K562 (cell line): ENCODE results near the gene SRPK2. TPM values are rescaled to one million over a fixed set of nuclear protein-coding genes. Genes with fewer than 3 reads are reported as not detected.
A peak's percentile ranks its signal among the peaks of the same experiment; 100 is the strongest.

ENCODE experiments used
- ELF2 ChIP-seq: fragments of 250-450 bp; sonication (Bioruptor Pico); IDR thresholded peaks from 2 replicates; pipeline ENCODE4 v1.5.0; 2021; ENCODE audit warnings: mild to moderate bottlenecking
- ELF4 ChIP-seq: fragments of 450-650 bp; formaldehyde crosslinking; IDR thresholded peaks from 2 replicates; pipeline ENCODE4 v1.4.0; 2022; ENCODE audit warnings: missing genetic modification characterization
- ETV5 ChIP-seq: sonication (generic); formaldehyde crosslinking; IDR thresholded peaks from 2 replicates; pipeline ENCODE4 v1.4.0; 2020; ENCODE audit warnings: low read depth, mild to moderate bottlenecking, missing genetic modification reagents
- HDAC1 ChIP-seq, 2 experiments: fragments of 450-650 bp; IDR thresholded peaks; 2 replicates each; pipeline ENCODE4 v1.6.1; 2016 to 2017; ENCODE audit warnings: inconsistent platforms in 1 of 2, mild to moderate bottlenecking in 1 of 2, moderate library complexity in 1 of 2
- KLF1 ChIP-seq: fragments of 450-650 bp; IDR thresholded peaks from 2 replicates; pipeline ENCODE4 v1.6.1; 2016; ENCODE audit warnings: missing genetic modification characterization, missing compliant biosample characterization
- NCOR1 ChIP-seq: fragments of 450-650 bp; IDR thresholded peaks from 2 replicates; pipeline ENCODE4 v1.6.1; 2016; ENCODE audit warnings: mild to moderate bottlenecking, moderate library complexity
- NONO ChIP-seq, 2 experiments: fragments of 200-400 bp in 1 of 2; fragments of 450-650 bp in 1 of 2; formaldehyde crosslinking in 1 of 2; IDR thresholded peaks; 2 replicates each; pipeline ENCODE4 v1.6.1; 2017; ENCODE audit warnings: low read depth in 2 of 2, mild to moderate bottlenecking in 2 of 2, moderate library complexity in 2 of 2, low read length in 1 of 2
- PCBP1 ChIP-seq: fragments of 200-400 bp; formaldehyde crosslinking; IDR thresholded peaks from 2 replicates; pipeline ENCODE4 v1.6.1; 2018; ENCODE audit warnings: mild to moderate bottlenecking, low read depth, low read length; ENCODE audit not compliant: poor library complexity, severe bottlenecking
- SREBF2 ChIP-seq: sonication (generic); formaldehyde crosslinking; IDR thresholded peaks from 2 replicates; pipeline ENCODE4 v1.4.0; 2020; ENCODE audit warnings: mild to moderate bottlenecking, missing genetic modification reagents
- STAG1 ChIP-seq: sonication (generic); formaldehyde crosslinking; IDR thresholded peaks from 2 replicates; pipeline ENCODE4 v1.5.0; 2020; ENCODE audit warnings: missing genetic modification reagents, borderline replicate concordance
- TAF7 ChIP-seq: fragments of 450-650 bp; IDR thresholded peaks from 2 replicates; pipeline ENCODE4 v1.6.1; 2016; ENCODE audit warnings: missing genetic modification characterization, missing compliant biosample characterization
- TCF7 ChIP-seq: sonication (generic); IDR thresholded peaks from 2 replicates; pipeline ENCODE4 v1.6.1; 2016; ENCODE audit warnings: antibody characterized with exemption, borderline replicate concordance
- TCF7L2 ChIP-seq: fragments of 150-350 bp; IDR thresholded peaks from 2 replicates; pipeline ENCODE4 v1.6.1; 2016; ENCODE audit warnings: low read depth, mild to moderate bottlenecking, low read length, moderate library complexity
- ZEB2 ChIP-seq: fragments of 450-650 bp; IDR thresholded peaks from 2 replicates; pipeline ENCODE4 v1.6.1; 2016
- polyA plus RNA-seq, 8 experiments: library from polyadenylated mRNA; depleted of rRNA in 4 of 8; stranded (reverse) in 5 of 8; unstranded in 3 of 8; fragments of >200 nt; fragmentation: Nextera tagmentation in 2 of 8; fragmentation: Illumina TruSeq in 1 of 8; extraction: Ambion mirVana in 2 of 8; extraction: Trizol in 1 of 8; gene quantifications; 2 replicates each; pipeline versions ENCODE4 v1.2.1 to v1.2.3, GENCODE V29; 2011 to 2014; ENCODE audit warnings: inconsistent platforms in 1 of 8, missing spikeins in 1 of 8
- total RNA-seq, 7 experiments: library from RNA; depleted of rRNA in 6 of 7; stranded (reverse); fragments of >200 nt in 6 of 7; fragmentation: Illumina TruSeq in 2 of 7; extraction: Trizol in 2 of 7; gene quantifications; 2 replicates each; pipeline versions ENCODE4 v1.2.1 to v1.2.3, GENCODE V29; 2011 to 2021; ENCODE audit warnings: low replicate concordance in 1 of 7
- TF ChIP-seq, protein P1 (sequence below): fragments of 150-350 bp; IDR thresholded peaks from 2 replicates; pipeline ENCODE4 v1.6.1; 2014; ENCODE audit warnings: low read depth, mild to moderate bottlenecking, low read length, borderline replicate concordance
- TF ChIP-seq, protein P2 (sequence below): IDR thresholded peaks from 2 replicates; pipeline ENCODE4 v1.6.1; 2016; ENCODE audit warnings: missing genetic modification characterization, missing compliant biosample characterization
- TF ChIP-seq, protein P3 (sequence below): fragments of 450-650 bp; formaldehyde crosslinking; IDR thresholded peaks from 2 replicates; pipeline ENCODE4 v1.4.0; 2020; ENCODE audit warnings: mild to moderate bottlenecking
- TF ChIP-seq, protein P4 (sequence below), 2 experiments: fragments of 200-800 bp in 1 of 2; sonication (Bioruptor generic) in 1 of 2; sonication (generic) in 1 of 2; formaldehyde crosslinking in 1 of 2; IDR thresholded peaks in 1 of 2; conservative IDR thresholded peaks in 1 of 2; 2 replicates each; pipeline versions ENCODE4 v1.5.0 to v1.6.1; 2016 to 2020; ENCODE audit warnings: missing compliant biosample characterization in 1 of 2, missing genetic modification characterization in 1 of 2, missing genetic modification reagents in 1 of 2
- TF ChIP-seq, protein P5 (sequence below): fragments of 250-450 bp; sonication (Bioruptor Pico); IDR thresholded peaks from 2 replicates; pipeline ENCODE4 v1.8.0; 2021; ENCODE audit warnings: mild to moderate bottlenecking, moderate library complexity

Gene SRPK2
- total and polyA plus RNA-seq, 9 of the 15 experiments (the other 6 are each of a cell fraction or from before 2014, with no cell fraction given): 21.5 to 44.7 (median 33.3) TPM

DNA sequence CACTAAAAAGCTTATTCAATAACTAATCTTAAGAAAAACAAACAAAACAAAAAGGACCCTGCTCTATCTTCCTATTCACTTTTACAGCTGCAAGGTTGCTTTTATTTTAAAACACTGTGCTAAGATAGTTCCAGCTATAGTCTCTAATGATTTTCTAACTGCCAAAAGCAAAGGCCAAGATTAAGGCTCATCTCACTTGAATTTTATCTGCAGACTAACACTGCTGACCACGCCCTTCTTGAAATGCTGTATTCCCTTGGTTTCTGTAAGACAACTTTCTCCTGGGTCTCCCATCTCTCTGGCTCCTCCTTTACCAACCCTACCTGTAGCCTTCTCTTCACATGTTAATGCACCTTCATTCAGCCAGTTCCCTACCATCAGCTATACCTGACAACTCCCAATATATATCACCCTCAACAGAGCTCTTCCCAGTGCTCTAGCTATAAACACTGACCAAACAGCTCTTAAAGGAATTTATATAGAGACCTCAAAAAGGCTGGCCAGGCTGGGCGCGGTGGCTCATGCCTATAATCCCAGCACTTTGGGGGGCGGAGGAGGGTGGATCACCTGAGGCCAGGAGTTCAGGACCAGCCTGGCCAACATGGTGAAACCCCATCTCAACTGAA is 11.7 kb downstream of the SRPK2 start (continued):
- TF ChIP-seq, protein P1, sequence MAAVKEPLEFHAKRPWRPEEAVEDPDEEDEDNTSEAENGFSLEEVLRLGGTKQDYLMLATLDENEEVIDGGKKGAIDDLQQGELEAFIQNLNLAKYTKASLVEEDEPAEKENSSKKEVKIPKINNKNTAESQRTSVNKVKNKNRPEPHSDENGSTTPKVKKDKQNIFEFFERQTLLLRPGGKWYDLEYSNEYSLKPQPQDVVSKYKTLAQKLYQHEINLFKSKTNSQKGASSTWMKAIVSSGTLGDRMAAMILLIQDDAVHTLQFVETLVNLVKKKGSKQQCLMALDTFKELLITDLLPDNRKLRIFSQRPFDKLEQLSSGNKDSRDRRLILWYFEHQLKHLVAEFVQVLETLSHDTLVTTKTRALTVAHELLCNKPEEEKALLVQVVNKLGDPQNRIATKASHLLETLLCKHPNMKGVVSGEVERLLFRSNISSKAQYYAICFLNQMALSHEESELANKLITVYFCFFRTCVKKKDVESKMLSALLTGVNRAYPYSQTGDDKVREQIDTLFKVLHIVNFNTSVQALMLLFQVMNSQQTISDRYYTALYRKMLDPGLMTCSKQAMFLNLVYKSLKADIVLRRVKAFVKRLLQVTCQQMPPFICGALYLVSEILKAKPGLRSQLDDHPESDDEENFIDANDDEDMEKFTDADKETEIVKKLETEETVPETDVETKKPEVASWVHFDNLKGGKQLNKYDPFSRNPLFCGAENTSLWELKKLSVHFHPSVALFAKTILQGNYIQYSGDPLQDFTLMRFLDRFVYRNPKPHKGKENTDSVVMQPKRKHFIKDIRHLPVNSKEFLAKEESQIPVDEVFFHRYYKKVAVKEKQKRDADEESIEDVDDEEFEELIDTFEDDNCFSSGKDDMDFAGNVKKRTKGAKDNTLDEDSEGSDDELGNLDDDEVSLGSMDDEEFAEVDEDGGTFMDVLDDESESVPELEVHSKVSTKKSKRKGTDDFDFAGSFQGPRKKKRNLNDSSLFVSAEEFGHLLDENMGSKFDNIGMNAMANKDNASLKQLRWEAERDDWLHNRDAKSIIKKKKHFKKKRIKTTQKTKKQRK: no peak
- TF ChIP-seq ZEB2 (no peak), TCF7 (no peak), NONO (IDR thresholded peaks at IDR 0.05; ENCODE audit: low read depth in 2 of 2, low read length in 1 of 2) (no peak), NCOR1 (peak; percentile 28; the same call in 1 of the 2 replicates), SREBF2 (no peak), KLF1 (tag) (0 out of 2 replicates have a peak, but pooled peaks have one; percentile 50), ELF4 (CRISPR knock-in tag) (peak; percentile 14; the same call in 1 of the 2 replicates), TCF7L2 (no peak), PCBP1 (no peak), ELF2 (CRISPR knock-in tag) (no peak), HDAC1 (IDR thresholded peaks at IDR 0.05) (peak in 1 of 2 experiments; percentile 36; a peak in 1 of 4 replicates), TAF7 (tag) (no peak), STAG1 (CRISPR knock-in tag) (no peak), ETV5 (no peak)
- TF ChIP-seq, protein P2, sequence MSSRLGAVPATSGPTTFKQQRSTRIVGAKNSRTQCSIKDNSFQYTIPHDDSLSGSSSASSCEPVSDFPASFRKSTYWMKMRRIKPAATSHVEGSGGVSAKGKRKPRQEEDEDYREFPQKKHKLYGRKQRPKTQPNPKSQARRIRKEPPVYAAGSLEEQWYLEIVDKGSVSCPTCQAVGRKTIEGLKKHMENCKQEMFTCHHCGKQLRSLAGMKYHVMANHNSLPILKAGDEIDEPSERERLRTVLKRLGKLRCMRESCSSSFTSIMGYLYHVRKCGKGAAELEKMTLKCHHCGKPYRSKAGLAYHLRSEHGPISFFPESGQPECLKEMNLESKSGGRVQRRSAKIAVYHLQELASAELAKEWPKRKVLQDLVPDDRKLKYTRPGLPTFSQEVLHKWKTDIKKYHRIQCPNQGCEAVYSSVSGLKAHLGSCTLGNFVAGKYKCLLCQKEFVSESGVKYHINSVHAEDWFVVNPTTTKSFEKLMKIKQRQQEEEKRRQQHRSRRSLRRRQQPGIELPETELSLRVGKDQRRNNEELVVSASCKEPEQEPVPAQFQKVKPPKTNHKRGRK (tag): no peak
- TF ChIP-seq, protein P3, sequence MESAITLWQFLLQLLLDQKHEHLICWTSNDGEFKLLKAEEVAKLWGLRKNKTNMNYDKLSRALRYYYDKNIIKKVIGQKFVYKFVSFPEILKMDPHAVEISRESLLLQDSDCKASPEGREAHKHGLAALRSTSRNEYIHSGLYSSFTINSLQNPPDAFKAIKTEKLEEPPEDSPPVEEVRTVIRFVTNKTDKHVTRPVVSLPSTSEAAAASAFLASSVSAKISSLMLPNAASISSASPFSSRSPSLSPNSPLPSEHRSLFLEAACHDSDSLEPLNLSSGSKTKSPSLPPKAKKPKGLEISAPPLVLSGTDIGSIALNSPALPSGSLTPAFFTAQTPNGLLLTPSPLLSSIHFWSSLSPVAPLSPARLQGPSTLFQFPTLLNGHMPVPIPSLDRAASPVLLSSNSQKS (CRISPR knock-in tag): no peak
- TF ChIP-seq, protein P4, sequence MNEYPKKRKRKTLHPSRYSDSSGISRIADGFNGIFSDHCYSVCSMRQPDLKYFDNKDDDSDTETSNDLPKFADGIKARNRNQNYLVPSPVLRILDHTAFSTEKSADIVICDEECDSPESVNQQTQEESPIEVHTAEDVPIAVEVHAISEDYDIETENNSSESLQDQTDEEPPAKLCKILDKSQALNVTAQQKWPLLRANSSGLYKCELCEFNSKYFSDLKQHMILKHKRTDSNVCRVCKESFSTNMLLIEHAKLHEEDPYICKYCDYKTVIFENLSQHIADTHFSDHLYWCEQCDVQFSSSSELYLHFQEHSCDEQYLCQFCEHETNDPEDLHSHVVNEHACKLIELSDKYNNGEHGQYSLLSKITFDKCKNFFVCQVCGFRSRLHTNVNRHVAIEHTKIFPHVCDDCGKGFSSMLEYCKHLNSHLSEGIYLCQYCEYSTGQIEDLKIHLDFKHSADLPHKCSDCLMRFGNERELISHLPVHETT (CRISPR knock-in tag; conservative IDR thresholded peaks at IDR 0.05 in 1 of 2, IDR thresholded peaks at IDR 0.05 in 1 of 2): no peak
- TF ChIP-seq, protein P5, sequence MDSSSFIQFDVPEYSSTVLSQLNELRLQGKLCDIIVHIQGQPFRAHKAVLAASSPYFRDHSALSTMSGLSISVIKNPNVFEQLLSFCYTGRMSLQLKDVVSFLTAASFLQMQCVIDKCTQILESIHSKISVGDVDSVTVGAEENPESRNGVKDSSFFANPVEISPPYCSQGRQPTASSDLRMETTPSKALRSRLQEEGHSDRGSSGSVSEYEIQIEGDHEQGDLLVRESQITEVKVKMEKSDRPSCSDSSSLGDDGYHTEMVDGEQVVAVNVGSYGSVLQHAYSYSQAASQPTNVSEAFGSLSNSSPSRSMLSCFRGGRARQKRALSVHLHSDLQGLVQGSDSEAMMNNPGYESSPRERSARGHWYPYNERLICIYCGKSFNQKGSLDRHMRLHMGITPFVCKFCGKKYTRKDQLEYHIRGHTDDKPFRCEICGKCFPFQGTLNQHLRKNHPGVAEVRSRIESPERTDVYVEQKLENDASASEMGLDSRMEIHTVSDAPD (CRISPR knock-in tag): no peak
